Activated naive CD8-positive, alpha-beta T cell treated with anti-CD3 and anti-CD28 coated beads, Interleukin-2, amount 10 ng/mL, durations not matched to agents 7 days and 5 days (primary cell): ENCODE measurements around the gene SERBP1. TPM values are rescaled to one million over a fixed set of nuclear protein-coding genes. Genes with fewer than 3 reads are reported as not detected.
A peak's percentile ranks its signal among the peaks of the same experiment; 100 is the strongest.

Source experiments
- ATAC-seq: fragments of 150-1000 bp; cut with Tn5 transposase; one replicate; pipeline ENCODE4 v1.10.0; 2021; ENCODE audit warnings: low read depth, moderate library complexity
- POLR2A ChIA-PET: fragments of 350-600 bp; sonication (Branson Sonifier 250); formaldehyde crosslinking; loops from one replicate; lab custom pipeline; 2021; ENCODE audit warnings: antibody characterized with exemption; lab: Charles Lee
- DNase-seq: peaks from one replicate; pipeline ENCODE4 v3.0.0; 2021
- H3K27ac Mint-ChIP-seq: one replicate; pipeline ENCODE4 v1.8.0; 2022; ENCODE audit warnings: mild to moderate bottlenecking, mixed read lengths
- H3K27me3 Mint-ChIP-seq: one replicate; pipeline ENCODE4 v1.8.0; 2022; ENCODE audit warnings: mild to moderate bottlenecking, moderate library complexity, mixed read lengths
- H3K36me3 Mint-ChIP-seq: one replicate; pipeline ENCODE4 v1.8.0; 2021; ENCODE audit warnings: mild to moderate bottlenecking, mixed read lengths
- H3K4me1 Mint-ChIP-seq: one replicate; pipeline ENCODE4 v1.8.0; 2021; ENCODE audit warnings: mixed read lengths
- H3K4me3 Mint-ChIP-seq: one replicate; pipeline ENCODE4 v1.8.0; 2022; ENCODE audit warnings: mild to moderate bottlenecking, moderate library complexity, mixed read lengths
- H3K9me3 Mint-ChIP-seq: one replicate; pipeline ENCODE4 v1.8.0; 2021; ENCODE audit warnings: mixed read lengths
- total RNA-seq, 2 experiments: library from RNA; stranded (reverse); gene quantifications; one replicate each; pipeline ENCODE4 v1.2.3, GENCODE V29; 2021

The SERBP1 gene
- total RNA-seq: 100 to 1,000 TPM; 219 to 221 TPM

DNA sequence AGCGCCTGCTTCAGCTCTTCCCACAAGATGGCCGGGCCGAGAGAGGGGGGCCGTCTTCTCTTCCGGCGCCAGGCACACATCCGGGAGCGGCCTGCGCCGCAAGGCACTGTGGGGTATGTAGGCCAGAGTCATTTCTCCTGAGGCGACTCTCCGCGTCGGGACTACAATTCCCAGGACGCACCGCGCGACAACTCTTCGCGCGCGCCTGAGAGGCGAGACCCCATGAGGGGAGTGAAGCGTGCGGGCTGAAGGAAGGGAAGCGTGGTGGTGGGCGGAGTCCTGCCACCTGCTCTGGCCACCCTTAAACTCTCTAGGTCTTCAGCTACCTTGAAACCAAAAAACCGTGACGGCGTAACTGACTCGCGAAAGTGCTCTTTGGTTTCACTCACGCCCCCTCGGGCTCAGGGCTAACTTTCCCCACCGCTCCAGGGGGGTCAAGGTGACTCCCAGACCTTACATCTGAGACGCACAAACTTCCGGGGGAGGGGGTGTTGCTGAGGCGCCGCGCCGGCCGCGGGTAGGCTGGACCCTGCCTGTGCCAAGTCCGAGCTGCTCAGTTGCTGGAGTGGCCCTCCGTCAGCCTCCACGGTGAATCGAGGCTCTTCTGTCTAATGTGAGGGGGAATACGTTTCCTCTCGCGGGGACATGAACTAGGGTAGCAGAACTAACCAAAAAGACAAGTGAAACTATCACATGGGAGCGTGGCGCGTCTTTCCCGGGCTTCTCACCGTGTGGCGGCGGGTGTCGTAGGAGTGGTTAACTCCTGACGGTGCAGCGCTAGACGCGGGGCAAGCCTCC is at the start of gene SERBP1:
Gene SERBP1 (minus strand): TSS at position 45 of the 798 bp plus-strand sequence. CDS start 102 bp downstream, outside the sequence.
- peaks cover 46% of the 10 kb centered on the region for H3K4me1 Mint-ChIP-seq
- peak; percentile 89 for ATAC-seq
- POLR2A ChIA-PET: interaction anchor here (1.1 to 3.1 kb wide), 14 partner anchors 9 to 506 kb away, joined by 3 to 11 read pairs (median 5); partner anchors contain the start of genes DNAI4, GADD45A, IL12RB2 and MIER1
- no peaks in the 10 kb centered on the region for H3K9me3 Mint-ChIP-seq
- H3K36me3 Mint-ChIP-seq: peaks cover 33% of the 10 kb centered on the region
- DNase-seq: peak; percentile 93
- peak within 1 kb of the TSS; percentile 97 for H3K27ac Mint-ChIP-seq
- no peaks in the 10 kb centered on the region for H3K27me3 Mint-ChIP-seq
- peak within 1 kb of the TSS; percentile 90 for H3K4me3 Mint-ChIP-seq

DNA sequence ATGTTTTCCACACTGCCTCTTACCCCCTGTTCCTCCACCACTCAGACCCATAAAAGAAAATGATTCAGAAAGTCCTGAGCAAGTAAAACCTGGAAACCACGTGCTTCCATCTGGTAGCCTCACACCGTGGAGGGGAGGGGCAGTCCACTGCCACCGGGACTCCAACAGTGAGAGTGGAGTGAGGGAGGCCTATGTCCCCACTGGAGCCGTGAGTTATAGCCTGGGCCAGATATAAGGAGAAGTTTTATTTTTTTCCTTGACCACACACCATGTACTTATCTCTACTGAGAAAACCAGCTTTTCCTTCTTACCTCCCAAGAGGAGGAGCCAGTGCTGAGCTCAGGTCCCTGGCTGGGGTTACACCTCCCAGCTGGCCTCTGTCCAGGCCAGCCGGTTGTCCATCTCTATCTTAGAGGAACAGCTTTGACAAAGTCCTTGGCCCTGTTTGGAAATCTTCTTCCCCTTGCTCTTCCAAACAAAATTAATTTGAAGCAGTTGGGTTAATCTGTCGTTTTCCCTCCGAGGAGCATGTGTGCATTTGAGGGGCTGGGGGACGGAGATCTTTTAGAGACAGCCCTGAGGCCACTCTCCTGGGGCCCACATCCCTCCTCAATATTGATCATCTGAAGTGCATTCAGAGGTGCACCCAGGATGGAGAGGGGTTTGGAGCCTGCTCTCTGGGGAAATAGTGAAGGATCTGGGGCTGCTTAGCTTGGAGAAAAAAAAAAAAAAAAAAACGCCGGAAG is 49.1 kb upstream of the SERBP1 start:
- Mint-ChIP-seq H3K27ac (no peak overlapping the region), H3K4me1 (peaks cover 4% of the 10 kb centered on the region), H3K36me3 (no peaks in the 10 kb centered on the region), H3K9me3 (no peaks in the 10 kb centered on the region), H3K4me3 (no peak overlapping the region), H3K27me3 (peaks cover 6% of the 10 kb centered on the region)
- ATAC-seq: no peak
- POLR2A ChIA-PET: no interaction called here
- DNase-seq: no peak

DNA sequence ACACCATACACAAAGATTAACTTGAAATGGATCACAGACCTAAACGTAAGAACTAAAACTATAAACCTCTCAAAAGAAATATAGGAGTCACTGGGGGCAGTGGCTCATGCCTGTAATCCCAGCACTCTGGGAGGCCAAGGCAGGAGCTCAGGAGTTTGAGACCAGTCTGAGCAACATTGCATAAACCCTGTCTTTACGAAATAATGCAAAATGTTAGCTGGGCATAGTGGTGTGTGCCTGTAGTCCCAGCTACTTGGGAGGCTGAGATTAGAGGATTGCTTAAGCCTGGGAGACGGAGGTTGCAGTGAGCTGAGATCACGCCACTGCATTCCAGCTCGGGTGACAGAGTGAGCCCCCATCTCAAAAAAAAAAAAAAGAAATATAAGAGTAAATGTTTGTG is 46.7 kb upstream of the SERBP1 start:
- Mint-ChIP-seq H3K9me3 (no peaks in the 10 kb centered on the region), H3K27me3 (peaks cover 7% of the 10 kb centered on the region), H3K4me1 (peaks cover 4% of the 10 kb centered on the region), H3K27ac (no peak overlapping the region), H3K4me3 (no peak overlapping the region), H3K36me3 (no peaks in the 10 kb centered on the region)
- DNase-seq (no peak), ATAC-seq (no peak)
- POLR2A ChIA-PET: no interaction called here

DNA sequence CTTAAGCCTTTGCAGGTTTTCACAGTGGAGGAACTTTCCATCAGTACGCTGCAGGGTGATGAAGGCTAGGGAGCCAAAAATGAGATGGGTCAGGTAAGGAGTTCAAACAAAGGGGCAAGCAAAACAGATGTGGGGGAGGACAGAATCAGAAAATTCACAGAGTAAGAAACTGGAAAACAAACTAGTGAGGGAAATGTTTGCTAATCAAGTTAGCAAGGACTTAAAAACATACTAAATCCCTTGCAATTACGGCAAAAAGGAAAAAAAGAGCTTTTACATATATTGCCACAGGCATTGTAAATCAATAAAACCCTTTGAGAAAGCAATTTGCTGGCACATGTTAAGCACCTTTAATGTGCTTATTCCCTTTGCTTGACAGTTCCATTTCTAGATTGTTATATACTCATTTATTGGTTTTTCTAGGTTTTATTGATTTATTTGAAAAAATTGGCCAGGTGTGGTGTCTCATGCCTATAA is 45.8 kb upstream of the SERBP1 start:
- Mint-ChIP-seq H3K4me1 (peaks cover 4% of the 10 kb centered on the region), H3K36me3 (no peaks in the 10 kb centered on the region), H3K9me3 (no peaks in the 10 kb centered on the region), H3K27me3 (peaks cover 7% of the 10 kb centered on the region), H3K27ac (no peak overlapping the region), H3K4me3 (no peak overlapping the region)
- DNase-seq (no peak), ATAC-seq (no peak)
- POLR2A ChIA-PET: no interaction called here

DNA sequence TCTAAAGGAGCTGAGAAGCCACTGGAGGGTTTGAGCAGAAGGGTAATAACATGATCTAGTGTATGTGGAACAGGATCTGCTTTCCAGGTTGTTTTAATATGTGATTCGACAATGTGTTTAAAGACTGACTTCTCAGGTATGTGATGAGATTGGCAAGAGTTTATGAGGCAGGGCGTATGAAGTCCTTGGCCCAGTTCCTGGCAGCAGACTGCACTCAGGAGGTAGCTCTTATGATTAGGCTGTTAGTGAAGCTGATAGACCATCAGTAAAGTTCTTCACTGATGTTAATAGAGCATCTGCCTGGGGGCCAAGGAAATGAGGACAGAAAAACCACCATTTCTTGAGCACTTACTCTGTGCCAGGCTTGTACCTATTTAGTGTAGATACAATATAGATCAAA is 41.9 kb upstream of the SERBP1 start:
- POLR2A ChIA-PET: interaction anchor here (0.5 kb wide), 1 partner anchor 43 kb away, joined by 5 read pairs; no protein-coding TSS in a partner anchor
- Mint-ChIP-seq H3K27me3 (peaks cover 11% of the 10 kb centered on the region), H3K4me3 (no peak overlapping the region), H3K4me1 (no peaks in the 10 kb centered on the region), H3K9me3 (peaks cover 2% of the 10 kb centered on the region), H3K27ac (no peak overlapping the region), H3K36me3 (no peaks in the 10 kb centered on the region)
- no peak for ATAC-seq
- no peak for DNase-seq

DNA sequence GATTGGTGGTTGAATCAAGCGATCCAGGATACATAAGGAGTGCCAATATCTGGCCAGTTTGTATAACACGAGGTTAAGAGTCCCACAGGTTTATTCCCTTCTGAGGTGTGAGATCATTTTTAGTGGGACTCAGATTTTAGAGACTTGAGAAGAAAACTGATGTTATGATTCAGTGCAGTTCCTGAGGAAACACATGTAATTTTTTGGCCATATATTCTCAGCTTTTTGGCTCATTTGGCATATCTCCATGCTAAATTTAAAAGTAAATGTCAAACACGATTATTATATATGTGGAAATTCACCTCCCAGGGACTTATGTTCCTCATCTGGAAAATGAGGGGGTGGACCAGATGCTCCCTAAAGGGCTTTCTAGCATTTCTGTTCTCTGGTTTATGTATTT is 39.2 kb upstream of the SERBP1 start:
- Mint-ChIP-seq H3K4me3 (no peak overlapping the region), H3K27me3 (peaks cover 6% of the 10 kb centered on the region), H3K36me3 (no peaks in the 10 kb centered on the region), H3K9me3 (peaks cover 2% of the 10 kb centered on the region), H3K4me1 (no peaks in the 10 kb centered on the region), H3K27ac (no peak overlapping the region)
- no peak for ATAC-seq
- DNase-seq: no peak
- POLR2A ChIA-PET: no interaction called here

DNA sequence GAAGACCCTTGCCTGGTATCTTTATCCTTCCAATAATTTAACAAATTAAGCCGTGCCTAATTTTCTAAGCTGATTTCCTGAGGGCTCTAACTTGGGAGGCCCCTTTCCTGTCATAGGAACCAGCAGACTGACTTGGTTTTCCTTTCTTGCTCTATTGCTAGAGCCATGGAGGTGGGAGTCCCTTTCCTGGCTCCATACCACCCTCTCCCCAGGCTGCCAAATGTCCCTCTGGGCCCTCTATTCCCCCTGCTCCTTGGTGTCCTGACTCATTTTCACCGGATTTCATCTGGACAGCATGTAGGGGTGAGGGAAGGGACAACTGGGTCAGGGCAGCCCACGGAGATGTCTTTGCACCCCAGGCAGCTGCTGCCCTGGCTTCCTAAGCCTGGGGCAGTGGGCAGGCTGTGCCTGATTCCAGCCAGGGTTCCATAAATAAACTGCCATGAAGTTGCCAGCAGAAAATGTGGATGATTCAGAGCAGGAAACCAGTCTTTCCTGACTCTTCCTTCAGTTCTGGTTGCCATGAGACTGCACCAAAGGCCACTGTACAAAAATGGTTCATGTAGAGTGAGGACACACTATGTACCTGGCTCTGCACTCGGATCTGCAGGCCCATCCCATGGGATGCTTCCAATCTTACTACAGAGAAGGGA is 38.0 kb upstream of the SERBP1 start:
- ATAC-seq: no peak
- DNase-seq: no peak
- Mint-ChIP-seq H3K27me3 (peaks cover 8% of the 10 kb centered on the region), H3K9me3 (peaks cover 2% of the 10 kb centered on the region), H3K27ac (no peak overlapping the region), H3K36me3 (no peaks in the 10 kb centered on the region), H3K4me3 (no peak overlapping the region), H3K4me1 (no peaks in the 10 kb centered on the region)
- POLR2A ChIA-PET: no interaction called here

DNA sequence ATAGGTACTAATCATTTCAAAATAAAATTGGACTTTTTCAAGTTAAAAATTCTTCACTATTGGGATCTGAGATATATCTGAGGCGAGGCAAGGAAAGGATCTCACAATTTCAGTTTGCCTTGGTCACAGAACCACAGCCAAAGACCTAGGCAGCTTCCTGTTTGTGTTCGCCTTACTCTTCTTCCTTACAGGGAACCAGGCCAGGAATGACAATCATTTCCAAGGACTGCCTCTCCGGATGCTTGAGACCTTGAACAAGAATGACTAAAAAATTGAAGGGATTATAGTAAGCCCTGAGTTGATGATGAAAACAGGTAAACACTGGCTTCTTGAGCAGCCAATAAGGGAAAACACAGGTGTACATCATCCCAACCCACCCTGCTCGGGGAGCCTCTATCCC is 35.2 kb upstream of the SERBP1 start:
- POLR2A ChIA-PET: no interaction called here
- no peak for DNase-seq
- Mint-ChIP-seq H3K27ac (no peak overlapping the region), H3K4me1 (no peaks in the 10 kb centered on the region), H3K4me3 (no peak overlapping the region), H3K36me3 (no peaks in the 10 kb centered on the region), H3K27me3 (peaks cover 6% of the 10 kb centered on the region), H3K9me3 (peaks cover 2% of the 10 kb centered on the region)
- no peak for ATAC-seq

DNA sequence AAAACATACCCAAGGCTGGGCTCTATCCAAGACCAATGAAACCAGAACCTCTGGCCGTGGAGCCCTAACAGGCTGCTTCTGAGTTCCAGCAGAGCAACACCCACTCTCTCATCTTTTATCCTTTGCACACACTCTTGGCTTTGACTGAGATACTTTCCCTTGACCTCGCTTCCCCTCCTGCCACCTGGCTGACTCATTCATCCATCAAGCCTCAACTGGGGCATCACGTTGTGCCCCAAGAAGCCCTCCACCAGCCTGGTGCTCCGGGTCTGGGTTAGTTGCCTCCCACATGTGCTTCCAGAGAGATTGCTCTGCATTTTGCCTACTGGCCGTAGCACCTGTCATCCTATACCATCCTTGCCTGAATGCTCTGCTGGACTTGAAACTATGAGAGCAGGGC is 34.5 kb upstream of the SERBP1 start:
- H3K9me3 Mint-ChIP-seq: peaks cover 2% of the 10 kb centered on the region
- H3K27ac Mint-ChIP-seq: no peak overlapping the region
- POLR2A ChIA-PET: no interaction called here
- no peak overlapping the region for H3K4me3 Mint-ChIP-seq
- ATAC-seq (no peak), DNase-seq (no peak)
- no peaks in the 10 kb centered on the region for H3K36me3 Mint-ChIP-seq
- H3K4me1 Mint-ChIP-seq: no peaks in the 10 kb centered on the region
- peaks cover 6% of the 10 kb centered on the region for H3K27me3 Mint-ChIP-seq

DNA sequence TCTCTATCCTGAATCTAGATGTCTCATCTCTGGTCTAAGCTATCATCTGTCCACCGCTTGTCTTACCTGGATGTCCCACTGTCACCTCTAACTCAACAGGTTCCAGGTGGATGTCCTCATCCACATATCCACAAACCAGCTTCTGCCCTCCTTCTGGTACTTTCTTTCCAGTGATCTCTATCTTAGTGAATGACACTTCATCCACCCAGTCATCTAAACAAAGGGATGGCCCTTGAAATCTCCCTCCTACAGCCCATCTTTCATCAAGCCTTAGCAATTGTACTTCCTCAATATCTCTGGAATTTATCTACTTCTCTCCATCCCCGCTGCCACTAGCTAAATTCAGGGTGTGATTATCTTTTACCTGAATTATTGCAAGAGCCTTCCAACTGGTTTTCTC is 33.9 kb upstream of the SERBP1 start:
- POLR2A ChIA-PET: no interaction called here
- Mint-ChIP-seq H3K36me3 (no peaks in the 10 kb centered on the region), H3K9me3 (no peaks in the 10 kb centered on the region), H3K4me1 (no peaks in the 10 kb centered on the region), H3K27me3 (peaks cover 4% of the 10 kb centered on the region), H3K4me3 (no peak overlapping the region), H3K27ac (no peak overlapping the region)
- ATAC-seq (no peak), DNase-seq (no peak)

DNA sequence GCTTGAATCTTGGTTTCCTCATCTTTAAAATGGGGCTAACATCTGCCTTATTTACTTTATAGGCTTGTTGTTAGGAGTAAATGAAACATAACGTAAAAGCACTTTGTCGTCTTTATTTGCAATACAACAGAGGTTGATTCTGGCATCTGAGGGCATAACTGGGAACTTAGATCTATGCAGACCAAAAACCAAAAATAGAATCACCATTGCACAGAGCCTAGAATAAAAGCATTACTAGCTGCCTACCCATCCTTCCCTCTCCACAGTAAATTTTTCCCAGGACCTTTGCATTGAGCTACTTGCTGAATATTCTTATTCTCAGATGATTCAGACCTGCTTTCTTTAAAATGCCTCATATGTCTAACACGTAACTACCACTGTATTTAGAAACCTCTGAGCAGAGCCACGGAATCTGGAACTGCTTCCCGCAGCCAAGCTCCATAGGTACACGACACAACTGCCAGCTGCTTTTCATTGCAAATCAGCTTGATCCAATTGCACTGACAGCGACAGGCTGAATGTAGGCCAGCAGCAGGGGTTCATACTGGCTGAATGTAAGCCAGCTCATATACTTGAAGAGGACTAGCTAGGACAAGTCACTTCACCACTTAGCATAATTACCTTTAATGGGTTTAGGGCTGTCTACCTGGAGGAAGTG is 33.2 kb upstream of the SERBP1 start:
- no peak for ATAC-seq
- Mint-ChIP-seq H3K36me3 (no peaks in the 10 kb centered on the region), H3K4me1 (no peaks in the 10 kb centered on the region), H3K27ac (no peak overlapping the region), H3K4me3 (no peak overlapping the region), H3K27me3 (peaks cover 2% of the 10 kb centered on the region), H3K9me3 (no peaks in the 10 kb centered on the region)
- no peak for DNase-seq
- POLR2A ChIA-PET: no interaction called here

DNA sequence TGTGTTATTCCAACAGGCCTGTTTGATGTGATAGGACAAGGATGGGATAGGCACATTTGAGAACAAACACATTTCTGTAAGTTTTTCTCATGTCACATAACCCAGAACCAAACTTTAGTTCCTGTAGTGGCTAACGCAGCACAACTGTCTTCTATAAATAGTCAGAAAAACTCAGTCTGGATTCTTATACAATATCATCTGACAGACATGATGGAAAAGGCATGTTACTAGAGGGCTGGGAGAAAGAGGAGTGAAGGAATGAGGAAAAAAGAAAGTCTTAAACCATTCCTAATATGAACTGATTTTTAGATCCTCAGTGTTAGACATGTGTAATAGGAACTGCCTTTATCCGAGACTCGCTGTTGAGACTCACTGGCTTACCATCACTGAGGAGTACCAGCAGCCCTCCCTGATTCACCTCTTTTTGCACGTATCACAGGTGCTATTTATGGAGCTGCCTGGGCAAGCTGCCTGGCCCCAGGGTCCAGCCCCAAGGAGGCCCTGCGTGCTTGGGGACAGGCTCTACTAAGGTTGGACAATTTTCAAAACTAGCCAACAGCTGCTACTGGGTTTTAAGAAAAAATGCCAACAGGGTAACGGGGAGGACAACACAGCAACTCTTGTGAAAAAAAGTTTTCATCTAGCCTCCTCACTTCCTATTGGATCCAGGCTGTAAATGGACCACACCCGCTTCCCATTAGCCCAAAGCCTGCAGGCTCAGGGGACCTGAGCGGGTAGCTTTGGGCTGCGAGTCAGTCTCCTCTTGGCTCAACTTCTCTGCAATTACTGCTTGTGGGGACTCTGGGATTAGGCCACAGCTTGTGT is 30.7 kb upstream of the SERBP1 start:
- POLR2A ChIA-PET: no interaction called here
- no peaks in the 10 kb centered on the region for H3K36me3 Mint-ChIP-seq
- H3K9me3 Mint-ChIP-seq: no peaks in the 10 kb centered on the region
- H3K4me3 Mint-ChIP-seq: no peak overlapping the region
- no peak for DNase-seq
- ATAC-seq: no peak
- no peaks in the 10 kb centered on the region for H3K4me1 Mint-ChIP-seq
- peaks cover 6% of the 10 kb centered on the region for H3K27me3 Mint-ChIP-seq
- H3K27ac Mint-ChIP-seq: no peak overlapping the region
